Neural crest cell (in vitro differentiated cells): ENCODE data around the gene CREG2. TPM values are rescaled to one million over a fixed set of nuclear protein-coding genes. Genes with fewer than 3 reads are reported as not detected.

ENCODE experiments used
- DNase-seq: peaks from one replicate; pipeline ENCODE4 v3.0.0; 2021; ENCODE audit warnings: low read depth, mixed read lengths, low spot score
- H3K27ac Mint-ChIP-seq: one replicate; pipeline ENCODE4 v1.8.0; 2021; ENCODE audit warnings: mild to moderate bottlenecking, mixed read lengths; ENCODE audit not compliant: unreplicated experiment
- H3K27me3 Mint-ChIP-seq: 2 replicates; pipeline ENCODE4 v1.8.0; 2021; ENCODE audit warnings: low read depth, mild to moderate bottlenecking, mixed read lengths
- H3K36me3 Mint-ChIP-seq: 2 replicates; pipeline ENCODE4 v1.8.0; 2021; ENCODE audit warnings: low read depth, mild to moderate bottlenecking, mixed read lengths
- H3K4me1 Mint-ChIP-seq: 2 replicates; pipeline ENCODE4 v1.8.0; 2021; ENCODE audit warnings: mixed read lengths
- H3K4me3 Mint-ChIP-seq: one replicate; pipeline ENCODE4 v1.8.0; 2021; ENCODE audit warnings: mild to moderate bottlenecking, mixed read lengths
- H3K9me3 Mint-ChIP-seq: 2 replicates; pipeline ENCODE4 v1.8.0; 2021; ENCODE audit warnings: mixed read lengths
- CTCF ChIP-seq: fragments of 200-600 bp; sonication (generic); conservative IDR thresholded peaks from 2 replicates; pipeline ENCODE4 v1.5.0; 2021; ENCODE audit warnings: antibody characterized with exemption, mild to moderate bottlenecking
- total RNA-seq: library from RNA; stranded (reverse); gene quantifications from 2 replicates; pipeline ENCODE4 v1.2.1, GENCODE V29; 2021

CREG2 gene
- total RNA-seq, 1 donor from 2014 or later, result 0.63 TPM

GRCh38 chr2:101386599-101387150 is 628 bp downstream of the CREG2 start:
- H3K4me1 Mint-ChIP-seq, result peaks cover 12% of the 10 kb centered on the region
- no peak for DNase-seq
- H3K27ac Mint-ChIP-seq, result no peak overlapping the region
- no peaks in the 10 kb centered on the region for H3K36me3 Mint-ChIP-seq
- peaks cover 78% of the 10 kb centered on the region for H3K27me3 Mint-ChIP-seq
- no peaks in the 10 kb centered on the region for H3K9me3 Mint-ChIP-seq
- H3K4me3 Mint-ChIP-seq, result peak overlapping the region; percentile 72
- no peak for TF ChIP-seq CTCF

- no peak overlapping the region for H3K27ac Mint-ChIP-seq
These were observed 4.2 kb downstream of the CREG2 start for GRCh38 chr2:101383016-101383541.

GRCh38 chr2:101382442-101382841 is 4.9 kb downstream of the CREG2 start:
- H3K9me3 Mint-ChIP-seq, result no peaks in the 10 kb centered on the region
- TF ChIP-seq CTCF, result no peak
- no peak for DNase-seq
- H3K27ac Mint-ChIP-seq, result no peak overlapping the region
- no peak overlapping the region for H3K4me3 Mint-ChIP-seq
- no peaks in the 10 kb centered on the region for H3K36me3 Mint-ChIP-seq
- peaks cover 12% of the 10 kb centered on the region for H3K4me1 Mint-ChIP-seq
- peaks cover 46% of the 10 kb centered on the region for H3K27me3 Mint-ChIP-seq

More at GRCh38 chr2:101383016-101383541, 4.2 kb downstream of the CREG2 start:
- H3K4me3 Mint-ChIP-seq, result no peak overlapping the region
- TF ChIP-seq CTCF, result no peak
- H3K36me3 Mint-ChIP-seq, result no peaks in the 10 kb centered on the region
- no peaks in the 10 kb centered on the region for H3K9me3 Mint-ChIP-seq
- peaks cover 52% of the 10 kb centered on the region for H3K27me3 Mint-ChIP-seq
- no peak for DNase-seq
- H3K4me1 Mint-ChIP-seq, result peaks cover 12% of the 10 kb centered on the region

GRCh38 chr2:101380376-101380775 is 6.9 kb downstream of the CREG2 start:
- DNase-seq, result no peak
- peaks cover 12% of the 10 kb centered on the region for H3K4me1 Mint-ChIP-seq
- H3K27ac Mint-ChIP-seq, result no peak overlapping the region
- H3K36me3 Mint-ChIP-seq, result no peaks in the 10 kb centered on the region
- H3K27me3 Mint-ChIP-seq, result peaks cover 28% of the 10 kb centered on the region
- no peaks in the 10 kb centered on the region for H3K9me3 Mint-ChIP-seq
- H3K4me3 Mint-ChIP-seq, result no peak overlapping the region
- no peak for TF ChIP-seq CTCF

DNA sequence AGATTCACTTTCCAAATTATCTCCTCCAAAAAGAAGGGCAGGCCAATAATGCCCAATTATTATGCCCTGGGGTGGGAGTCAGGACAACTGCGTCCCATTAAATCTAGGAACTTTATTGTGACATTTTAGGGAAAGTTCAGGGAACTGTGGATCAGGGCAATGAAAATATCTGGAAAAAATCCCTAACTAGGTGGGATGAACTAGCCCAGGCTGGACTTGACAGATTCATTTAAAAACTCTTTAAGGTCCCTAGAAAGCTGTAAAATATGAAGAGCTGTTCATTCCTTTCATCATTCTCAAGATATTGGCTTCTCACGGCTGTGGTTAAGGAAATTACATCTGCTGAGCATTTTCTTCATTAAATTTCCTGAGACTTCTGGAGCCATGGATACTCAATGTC is 8.2 kb downstream of the CREG2 start:
- H3K9me3 Mint-ChIP-seq, result no peaks in the 10 kb centered on the region
- TF ChIP-seq CTCF, result no peak
- no peak for DNase-seq
- H3K36me3 Mint-ChIP-seq, result no peaks in the 10 kb centered on the region
- H3K4me3 Mint-ChIP-seq, result no peak overlapping the region
- no peak overlapping the region for H3K27ac Mint-ChIP-seq
- peaks cover 16% of the 10 kb centered on the region for H3K27me3 Mint-ChIP-seq
- H3K4me1 Mint-ChIP-seq, result peaks cover 12% of the 10 kb centered on the region
